GM23338 (cell line): ENCODE measurements around the gene ARRDC2. TPM values are rescaled to one million over a fixed set of nuclear protein-coding genes. Genes with fewer than 3 reads are reported as not detected.

ENCODE experiments used
- ATAC-seq: fragments of 200-7000 bp; cut with Tn5 transposase; 3 replicates; pipeline ENCODE4 v1.9.1; 2020
- DNase-seq: peaks from one replicate; pipeline ENCODE4 v3.0.0-alpha.2; 2015; ENCODE audit warnings: low spot score
- H2AFZ ChIP-seq: fragments of 200-600 bp; sonication (generic); 2 replicates; pipeline ENCODE4 v1.8.0; 2016; ENCODE audit warnings: antibody characterized with exemption, mild to moderate bottlenecking, moderate library complexity
- H3F3A ChIP-seq: fragments of 200-600 bp; sonication (generic); replicated peaks from 2 replicates; pipeline ENCODE4 v1.8.0; 2017; ENCODE audit warnings: antibody characterized with exemption, mixed run types, low read depth
- H3K27ac ChIP-seq: fragments of 200-600 bp; sonication (generic); 2 replicates; pipeline ENCODE4 v1.6.1; 2016; ENCODE audit warnings: low read depth
- H3K27me3 ChIP-seq: fragments of 200-600 bp; sonication (generic); 2 replicates; pipeline ENCODE4 v1.8.0; 2016; ENCODE audit warnings: mild to moderate bottlenecking, mixed run types, moderate library complexity; ENCODE audit not compliant: insufficient read depth
- H3K36me3 ChIP-seq: fragments of 200-600 bp; sonication (generic); 2 replicates; pipeline ENCODE4 v1.8.0; 2016; ENCODE audit warnings: mild to moderate bottlenecking; ENCODE audit not compliant: insufficient read depth
- H3K4me1 ChIP-seq: fragments of 200-600 bp; sonication (generic); 2 replicates; pipeline ENCODE4 v1.8.0; 2016; ENCODE audit warnings: mild to moderate bottlenecking, moderate library complexity; ENCODE audit not compliant: insufficient read depth
- H3K4me2 ChIP-seq: fragments of 200-600 bp; sonication (generic); 2 replicates; pipeline ENCODE4 v1.7.1; 2017; ENCODE audit warnings: mixed run types
- H3K4me3 ChIP-seq: fragments of 200-600 bp; sonication (generic); 2 replicates; pipeline ENCODE4 v1.6.1; 2016; ENCODE audit warnings: mixed run types
- H3K79me2 ChIP-seq: fragments of 200-600 bp; sonication (generic); replicated peaks from 2 replicates; pipeline ENCODE4 v1.8.0; 2017; ENCODE audit warnings: mild to moderate bottlenecking; ENCODE audit not compliant: insufficient read depth
- H3K9me2 ChIP-seq: fragments of 200-600 bp; sonication (generic); 2 replicates; pipeline ENCODE4 v1.8.0; 2017; ENCODE audit not compliant: insufficient read depth
- H4K20me1 ChIP-seq: fragments of 200-600 bp; sonication (generic); replicated peaks from 2 replicates; pipeline ENCODE4 v1.8.0; 2017; ENCODE audit warnings: mild to moderate bottlenecking; ENCODE audit not compliant: insufficient read depth
- H3K27ac Mint-ChIP-seq: 2 replicates; pipeline ENCODE4 v1.8.0; 2020; ENCODE audit warnings: inconsistent platforms, mild to moderate bottlenecking, moderate library complexity, mixed read lengths
- H3K27me3 Mint-ChIP-seq: 3 replicates; pipeline ENCODE4 v1.8.0; 2022; ENCODE audit warnings: low read depth, mild to moderate bottlenecking, moderate library complexity, mixed read lengths, inconsistent platforms; ENCODE audit not compliant: insufficient read depth, poor library complexity
- H3K36me3 Mint-ChIP-seq: 3 replicates; pipeline ENCODE4 v1.8.0; 2021; ENCODE audit warnings: low read depth, mild to moderate bottlenecking, inconsistent platforms, moderate library complexity, mixed read lengths
- H3K4me1 Mint-ChIP-seq: 3 replicates; pipeline ENCODE4 v1.8.0; 2020; ENCODE audit warnings: mild to moderate bottlenecking, inconsistent platforms, mixed read lengths
- H3K4me3 Mint-ChIP-seq: 3 replicates; pipeline ENCODE4 v1.8.0; 2021; ENCODE audit warnings: moderate library complexity, mild to moderate bottlenecking, inconsistent platforms, mixed read lengths
- H3K9me3 Mint-ChIP-seq: 3 replicates; pipeline ENCODE4 v1.8.0; 2020; ENCODE audit warnings: moderate library complexity, mild to moderate bottlenecking, inconsistent platforms, mixed read lengths
- CREB1 ChIP-seq: fragments of 250-450 bp; sonication (Bioruptor Pico); IDR thresholded peaks from 2 replicates; pipeline ENCODE4 v1.5.0; 2020; ENCODE audit warnings: low read depth, mild to moderate bottlenecking, moderate library complexity
- CTCF ChIP-seq, 2 experiments: fragments of 200-600 bp in 1 of 2; sonication (generic) in 1 of 2; conservative IDR thresholded peaks; 2 replicates each; pipeline versions ENCODE4 v1.5.1 to v1.6.1; 2016 to 2017; ENCODE audit warnings: antibody characterized with exemption in 2 of 2, low read depth in 2 of 2, mild to moderate bottlenecking in 2 of 2, moderate library complexity in 1 of 2
- ETS1 ChIP-seq: IDR thresholded peaks from 2 replicates; pipeline ENCODE4 v1.6.1; 2016; ENCODE audit warnings: antibody characterized with exemption
- EZH2 ChIP-seq: fragments of 200-600 bp; sonication (generic); IDR thresholded peaks from one replicate; pipeline ENCODE4 v1.8.0; 2017; ENCODE audit warnings: antibody characterized with exemption, mild to moderate bottlenecking, low read depth; ENCODE audit not compliant: unreplicated experiment
- EZH2phosphoT487 ChIP-seq: fragments of 200-600 bp; sonication (generic); IDR thresholded peaks from one replicate; pipeline ENCODE4 v1.8.1; 2018; ENCODE audit warnings: antibody characterized with exemption; ENCODE audit not compliant: unreplicated experiment
- JUNB ChIP-seq: IDR thresholded peaks from one replicate; pipeline ENCODE4 v1.6.1; 2016; ENCODE audit warnings: antibody characterized with exemption; ENCODE audit not compliant: unreplicated experiment
- NANOG ChIP-seq: IDR thresholded peaks from 2 replicates; pipeline ENCODE4 v1.6.1; 2016; ENCODE audit warnings: antibody characterized with exemption, borderline replicate concordance
- POLR2AphosphoS5 ChIP-seq: IDR thresholded peaks from 2 replicates; pipeline ENCODE4 v1.6.1; 2016; ENCODE audit warnings: antibody characterized with exemption, low read depth
- REST ChIP-seq: IDR thresholded peaks from one replicate; pipeline ENCODE4 v1.6.1; 2018; ENCODE audit warnings: antibody characterized with exemption; ENCODE audit not compliant: unreplicated experiment
- STAT1 ChIP-seq: IDR thresholded peaks from one replicate; pipeline ENCODE4 v1.6.1; 2016; ENCODE audit warnings: antibody characterized with exemption; ENCODE audit not compliant: unreplicated experiment
- ZNF331 ChIP-seq: fragments of 250-450 bp; sonication (Bioruptor Pico); IDR thresholded peaks from 2 replicates; pipeline ENCODE4 v1.5.0; 2020; ENCODE audit warnings: low read depth, mild to moderate bottlenecking, moderate library complexity
- polyA plus RNA-seq: library from polyadenylated mRNA; unstranded; fragments of >200 nt; fragmentation: Nextera tagmentation; extraction: Ambion mirVana; gene quantifications from 2 replicates; pipeline ENCODE4 v1.2.1, GENCODE V29; 2016
- total RNA-seq: library from RNA; depleted of rRNA; stranded (reverse); fragments of >200 nt; shearing (Covaris generic); gene quantifications from 2 replicates; pipeline ENCODE4 v1.2.3, GENCODE V29; 2014

ARRDC2 gene
- total and polyA plus RNA-seq, 2 experiments from 2014 or later = 2.4 to 7.1 TPM

GRCh38 chr19:17997969-17998826, 9.8 kb upstream of the ARRDC2 start:
- TF ChIP-seq ZNF331 (CRISPR knock-in tag) (no peak), CTCF (conservative IDR thresholded peaks at IDR 0.05; ENCODE audit: low read depth in 2 of 2) (peak; percentile 56 to 73)
- Histone ChIP-seq H3K4me2 (0 out of 2 replicates have a peak overlapping the region, but pooled peaks have one; percentile 51), H3K79me2 (no peaks in the 10 kb centered on the region), H3K9me2 (no peaks in the 10 kb centered on the region), H2AFZ (no peak overlapping the region), H3K27ac (no peak overlapping the region), H3K36me3 (no peaks in the 10 kb centered on the region), H3K4me1 (peaks cover 6% of the 10 kb centered on the region; the same call in 1 of the 2 replicates), H3K27me3 (peaks cover 31% of the 10 kb centered on the region), H3F3A (no peaks in the 10 kb centered on the region; the same call in 1 of the 2 replicates), H4K20me1 (no peaks in the 10 kb centered on the region), H3K4me3 (no peak overlapping the region)
- Mint-ChIP-seq H3K9me3 (peaks cover 3% of the 10 kb centered on the region; the same call in 1 of the 3 replicates), H3K27ac (no peak overlapping the region), H3K27me3 (peaks cover 29% of the 10 kb centered on the region), H3K4me3 (no peak overlapping the region), H3K36me3 (no peaks in the 10 kb centered on the region; the same call in 2 of the 3 replicates), H3K4me1 (peaks cover 6% of the 10 kb centered on the region)
- ATAC-seq (peak; percentile 62), DNase-seq (peak; percentile 79)

- no peak for DNase-seq
- H3K4me1 Mint-ChIP-seq = peaks cover 6% of the 10 kb centered on the region
- H3K4me3 Mint-ChIP-seq = no peak overlapping the region
- peaks cover 31% of the 10 kb centered on the region for H3K27me3 Mint-ChIP-seq
- H3K4me2 ChIP-seq = no peak overlapping the region
- H4K20me1 ChIP-seq = no peaks in the 10 kb centered on the region
- no peaks in the 10 kb centered on the region for H3K9me2 ChIP-seq
- H3K4me3 ChIP-seq = no peak overlapping the region
- no peaks in the 10 kb centered on the region; the same call in 1 of the 2 replicates for H3F3A ChIP-seq
- H2AFZ ChIP-seq = no peak overlapping the region
- H3K9me3 Mint-ChIP-seq = peaks cover 3% of the 10 kb centered on the region; the same call in 1 of the 3 replicates
- no peaks in the 10 kb centered on the region for H3K79me2 ChIP-seq
- H3K4me1 ChIP-seq = peaks cover 6% of the 10 kb centered on the region; the same call in 1 of the 2 replicates
- H3K27ac ChIP-seq = no peak overlapping the region
- H3K36me3 ChIP-seq = no peaks in the 10 kb centered on the region
- no peak overlapping the region for H3K27ac Mint-ChIP-seq
- peaks cover 31% of the 10 kb centered on the region for H3K27me3 ChIP-seq
- no peak for ATAC-seq
- no peaks in the 10 kb centered on the region; the same call in 2 of the 3 replicates for H3K36me3 Mint-ChIP-seq
- TF ChIP-seq STAT1 (no peak), ETS1 (no peak), CTCF (conservative IDR thresholded peaks at IDR 0.05; ENCODE audit: low read depth in 2 of 2) (no peak), REST (no peak), POLR2AphosphoS5 (no peak), ZNF331 (CRISPR knock-in tag) (no peak), EZH2 (no peak), EZH2phosphoT487 (no peak), JUNB (no peak), NANOG (no peak), CREB1 (no peak)
Observed at GRCh38 chr19:17998827-17999150, 9.2 kb upstream of the ARRDC2 start.
